HepG2 (cell line): ENCODE results near the gene PKM. TPM values are rescaled to one million over a fixed set of nuclear protein-coding genes. Genes with fewer than 3 reads are reported as not detected.

Source experiments
- ATAC-seq: fragments of 200-7000 bp; cut with Tn5 transposase; 3 replicates; pipeline ENCODE4 v1.9.1; 2020; ENCODE audit warnings: mild to moderate bottlenecking, moderate library complexity
- BruUV-seq: library from RNA; stranded (reverse); fragments of 400-500 nt; replicated peaks from 2 replicates; lab custom pipeline; 2021; lab: Mats Ljungman, UMichigan
- CTCF ChIA-PET: fragments of 300-600 bp; formaldehyde crosslinking; extraction: SDS; loops from one replicate; lab custom pipeline; 2021; ENCODE audit warnings: low total read pairs, inconsistent platforms, low intra/inter-chr PET ratio; lab: Yijun Ruan, JAX
- POLR2A ChIA-PET: fragments of 350-600 bp; sonication (Branson Sonifier 250); formaldehyde crosslinking; loops from one replicate; lab custom pipeline; 2020; ENCODE audit warnings: antibody characterized with exemption, inconsistent platforms; lab: Yijun Ruan, JAX
- DNase-seq: peaks from one replicate; pipeline ENCODE4 v3.0.0-alpha.2; 2015; ENCODE audit warnings: low spot score
- FAIRE-seq: peaks from 3 replicates; lab custom pipeline; 2011; peaks lifted over from hg19 to GRCh38; lab: Jason Lieb, UNC
- H2AFZ ChIP-seq: one replicate; pipeline ENCODE4 v1.6.1; 2011; ENCODE audit warnings: low read length, inconsistent platforms
- H3K27ac ChIP-seq: fragments of 300-600 bp; 3 replicates; pipeline ENCODE4 v1.8.0; 2011; ENCODE audit warnings: mixed run types, mild to moderate bottlenecking, mixed read lengths, low read length, inconsistent platforms; ENCODE audit not compliant: insufficient read depth; ENCODE audit errors: extremely low read length
- H3K27me3 ChIP-seq, 2 experiments: fragments of 200-600 bp in 1 of 2; 2 replicates in 1 of 2; 3 replicates in 1 of 2; pipeline versions ENCODE4 v1.6.0 to v1.8.0; 2011; ENCODE audit warnings: low read length in 2 of 2, mild to moderate bottlenecking in 2 of 2, moderate library complexity in 2 of 2, inconsistent platforms in 1 of 2; ENCODE audit not compliant: insufficient read depth in 2 of 2, control insufficient read depth in 1 of 2
- H3K36me3 ChIP-seq, 2 experiments: fragments of 200-600 bp in 1 of 2; replicated peaks in 1 of 2; 2 replicates in 1 of 2; 3 replicates in 1 of 2; pipeline versions ENCODE4 v1.5.1 to v1.8.0; 2011; ENCODE audit warnings: low read length in 2 of 2, inconsistent platforms in 1 of 2; ENCODE audit not compliant: insufficient read depth in 2 of 2, control insufficient read depth in 1 of 2
- H3K4me1 ChIP-seq: 2 replicates; pipeline ENCODE4 v1.5.1; 2012; ENCODE audit warnings: low read length, inconsistent platforms; ENCODE audit not compliant: insufficient read depth
- H3K4me2 ChIP-seq: 2 replicates; pipeline ENCODE4 v1.6.0; 2011; ENCODE audit warnings: low read depth, low read length, inconsistent platforms
- H3K4me3 ChIP-seq, 3 experiments: fragments of 200-600 bp in 1 of 3; sonication (generic), shearing (Covaris generic) in 1 of 3; replicated peaks in 1 of 3; 2 replicates each; pipeline ENCODE4 v1.5.1; 2011 to 2016; ENCODE audit warnings: low read length in 3 of 3, inconsistent platforms in 2 of 3, low read depth in 2 of 3, mild to moderate bottlenecking in 2 of 3, control low read depth in 1 of 3, mixed read lengths in 1 of 3; ENCODE audit not compliant: insufficient read depth in 1 of 3
- H3K79me2 ChIP-seq: one replicate; pipeline ENCODE4 v1.6.1; 2011; ENCODE audit warnings: low read length, inconsistent platforms; ENCODE audit not compliant: insufficient read depth
- H3K9ac ChIP-seq: 2 replicates; pipeline ENCODE4 v1.6.0; 2011; ENCODE audit warnings: mild to moderate bottlenecking, low read depth, low read length, inconsistent platforms; ENCODE audit not compliant: insufficient read depth
- H3K9me3 ChIP-seq: 2 replicates; pipeline ENCODE4 v1.5.1; 2012; ENCODE audit warnings: mild to moderate bottlenecking, low read length
- H4K20me1 ChIP-seq: 2 replicates; pipeline ENCODE4 v1.6.0; 2011; ENCODE audit warnings: inconsistent platforms, mild to moderate bottlenecking, low read length, moderate library complexity; ENCODE audit not compliant: insufficient read depth
- HES4 ChIP-seq: sonication (generic); formaldehyde crosslinking; IDR thresholded peaks from 2 replicates; pipeline ENCODE4 v1.9.0; 2021; ENCODE audit warnings: mild to moderate bottlenecking, missing genetic modification reagents, borderline replicate concordance
- REST ChIP-seq, 2 experiments: IDR thresholded peaks; 2 replicates each; pipeline ENCODE4 v1.6.1; 2011 to 2012; ENCODE audit warnings: low read length in 2 of 2, borderline replicate concordance in 1 of 2, low read depth in 1 of 2, mild to moderate bottlenecking in 1 of 2, moderate library complexity in 1 of 2
- TFAP4 ChIP-seq: sonication (generic); IDR thresholded peaks from 2 replicates; pipeline ENCODE4 v1.6.1; 2016; ENCODE audit warnings: low read depth, borderline replicate concordance
- TMF1 ChIP-seq: sonication (generic); formaldehyde crosslinking; IDR thresholded peaks from 2 replicates; pipeline ENCODE4 v1.8.1; 2022; ENCODE audit warnings: low read depth, missing genetic modification reagents
- ZNF326 ChIP-seq: sonication (generic); formaldehyde crosslinking; IDR thresholded peaks from 2 replicates; pipeline ENCODE4 v1.4.0; 2020; ENCODE audit warnings: missing genetic modification reagents, borderline replicate concordance
- ZNF761 ChIP-seq: sonication (generic); formaldehyde crosslinking; conservative IDR thresholded peaks from 2 replicates; pipeline ENCODE4 v1.4.0; 2020; ENCODE audit warnings: mild to moderate bottlenecking, missing genetic modification reagents
- WGBS: methylation state at CpG from one replicate; pipeline ENCODE4 v1.1.6; 2017; ENCODE audit warnings: low lambda C conversion rate; 5-methylcytosine and 5-hydroxymethylcytosine counted together
- in situ Hi-C: cut with HindIII; loops from 2 replicates; pipeline ENCODE4 v1.10.0; 2017; ENCODE audit warnings: low pct_unique_long_range_greater_than_20kb; ENCODE audit not compliant: extremely low pct_ligation_motif_present
- intact Hi-C: fragments of 100-400 bp; cut with micrococcal nuclease; formaldehyde crosslinking; loops from one replicate; pipeline ENCODE4 v1.10.0; 2022; ENCODE audit not compliant: unreplicated experiment
- polyA plus RNA-seq, 8 experiments: library from polyadenylated mRNA; depleted of rRNA in 3 of 8; stranded (reverse) in 7 of 8; unstranded in 1 of 8; fragments of >200 nt; fragmentation: Illumina TruSeq in 4 of 8; extraction: Trizol in 4 of 8; gene quantifications; 2 replicates each; pipeline versions ENCODE4 v1.2.1 to v1.2.3, GENCODE V29; 2011 to 2016; ENCODE audit warnings: low read depth in 4 of 8, missing spikeins in 1 of 8, mixed read lengths in 1 of 8; ENCODE audit not compliant: insufficient read depth in 1 of 8
- total RNA-seq, 5 experiments: library from RNA; depleted of rRNA; stranded (reverse); fragments of >200 nt; fragmentation: Illumina TruSeq; extraction: Trizol; gene quantifications; 2 replicates each; pipeline ENCODE4 v1.2.3, GENCODE V29; 2016; ENCODE audit warnings: low read depth in 1 of 5

PKM gene
- total and polyA plus RNA-seq, 2 of the 13 experiments (the other 11 are each of a cell fraction or from before 2014, with no cell fraction given): 488 to 780 TPM

GRCh38 chr15:72271221-72271620 lies 40.2 kb upstream of the PKM start (continued):
- TF ChIP-seq HES4 (CRISPR knock-in tag) (no peak), TMF1 (CRISPR knock-in tag) (no peak)

- Histone ChIP-seq H3K4me3 (no peak overlapping the region), H2AFZ (no peak overlapping the region), H3K27me3 (peaks cover 0 to 2% of the 10 kb centered on the region in 2 experiments; a peak in 3 of 5 replicates), H3K4me1 (no peaks in the 10 kb centered on the region), H3K27ac (no peak overlapping the region), H3K9ac (no peak overlapping the region), H3K79me2 (no peaks in the 10 kb centered on the region), H3K9me3 (no peaks in the 10 kb centered on the region), H3K36me3 (no peaks in the 10 kb centered on the region), H4K20me1 (no peaks in the 10 kb centered on the region), H3K4me2 (no peak overlapping the region)
- no TSS peak for BruUV-seq
- in situ Hi-C loops (no loop called here), intact Hi-C loops (no loop called here)
- ChIA-PET CTCF (no interaction called here), POLR2A (no interaction called here)
- DNase-seq (no peak), FAIRE-seq (no peak), ATAC-seq (no peak)
- no peak for TF ChIP-seq TFAP4
- TF ChIP-seq REST (IDR thresholded peaks at IDR 0.05; ENCODE audit: borderline replicate concordance in 1 of 2, low read depth in 1 of 2, low read length in 2 of 2): no peak
- no peak for TF ChIP-seq ZNF761 (CRISPR knock-in tag)
- no peak for TF ChIP-seq ZNF326 (CRISPR knock-in tag)
- WGBS: 57% methylated on average over 4 of the region's 4 CpGs
Observed at GRCh38 chr15:72269739-72270138, 38.7 kb upstream of the PKM start.
